HEK293 (cell line): ENCODE results near the gene OR8B4.

Experiments
- CTCF ChIA-PET: fragments of 350-600 bp; formaldehyde crosslinking; extraction: SDS; loops from one replicate; lab custom pipeline; 2021; ENCODE audit warnings: antibody characterized with exemption; lab: Yijun Ruan, JAX
- POLR2A ChIA-PET: fragments of 300-600 bp; formaldehyde crosslinking; extraction: SDS; loops from one replicate; lab custom pipeline; 2020; ENCODE audit warnings: antibody characterized with exemption, inconsistent platforms; lab: Yijun Ruan, JAX
- H3K27ac ChIP-seq: fragments of 200-500 bp; sonication (Bioruptor generic); 2 replicates; pipeline ENCODE4 v1.5.1; 2014; ENCODE audit warnings: low read depth, low read length, control low read depth, inconsistent platforms; ENCODE audit errors: extremely low read depth
- H3K36me3 ChIP-seq, 2 experiments: fragments of 200-500 bp in 1 of 2; sonication (Bioruptor generic) in 1 of 2; 1 replicate in 1 of 2; 2 replicates in 1 of 2; pipeline ENCODE4 v1.5.1; 2014 to 2017; ENCODE audit warnings: inconsistent platforms in 2 of 2, low read length in 2 of 2; ENCODE audit not compliant: control insufficient read depth in 2 of 2, insufficient read depth in 1 of 2
- H3K4me1 ChIP-seq: fragments of 200-500 bp; sonication (Bioruptor generic); 2 replicates; pipeline ENCODE4 v1.5.1; 2014; ENCODE audit warnings: mild to moderate bottlenecking, low read length, inconsistent platforms; ENCODE audit not compliant: control insufficient read depth, insufficient read depth
- H3K4me3 ChIP-seq: 2 replicates; pipeline ENCODE4 v1.5.1; 2011; ENCODE audit warnings: low read depth, mild to moderate bottlenecking, control low read depth, low read length, moderate library complexity
- H3K9me3 ChIP-seq: fragments of 200-500 bp; sonication (Bioruptor generic); 2 replicates; pipeline ENCODE4 v1.5.1; 2014; ENCODE audit warnings: low read depth, low read length, inconsistent platforms; ENCODE audit not compliant: control insufficient read depth, insufficient read depth
- AEBP2 ChIP-seq: fragments of 450-650 bp; formaldehyde crosslinking; IDR thresholded peaks from 2 replicates; pipeline ENCODE4 v1.5.1; 2016; ENCODE audit warnings: missing biosample characterization, missing genetic modification characterization, borderline replicate concordance
- GFI1B ChIP-seq: fragments of 450-650 bp; formaldehyde crosslinking; IDR thresholded peaks from 2 replicates; pipeline ENCODE4 v1.5.1; 2016; ENCODE audit warnings: missing biosample characterization, missing genetic modification characterization
- GLI2 ChIP-seq: fragments of 450-650 bp; formaldehyde crosslinking; IDR thresholded peaks from 2 replicates; pipeline ENCODE4; 2017; ENCODE audit warnings: missing biosample characterization, missing genetic modification characterization, low read depth, borderline replicate concordance
- GLI4 ChIP-seq: fragments of 450-650 bp; formaldehyde crosslinking; IDR thresholded peaks from 2 replicates; pipeline ENCODE4 v1.5.1; 2016; ENCODE audit warnings: missing biosample characterization, missing genetic modification characterization
- KLF10 ChIP-seq: fragments of 450-650 bp; IDR thresholded peaks from 2 replicates; pipeline ENCODE4 v1.5.1; 2018; ENCODE audit warnings: missing biosample characterization, mild to moderate bottlenecking, missing genetic modification characterization
- YY2 ChIP-seq: fragments of 450-650 bp; formaldehyde crosslinking; IDR thresholded peaks from 2 replicates; pipeline ENCODE4 v1.5.1; 2016; ENCODE audit warnings: missing biosample characterization, missing genetic modification characterization
- ZBTB7A ChIP-seq: fragments of 450-650 bp; formaldehyde crosslinking; IDR thresholded peaks from 2 replicates; pipeline ENCODE4 v1.5.1; 2016; ENCODE audit warnings: low read depth, missing biosample characterization, missing genetic modification characterization
- ZFP3 ChIP-seq: fragments of 450-650 bp; formaldehyde crosslinking; IDR thresholded peaks from 2 replicates; pipeline ENCODE4 v1.5.1; 2016; ENCODE audit warnings: low read depth, missing biosample characterization, missing genetic modification characterization
- ZFP69B ChIP-seq: fragments of 450-650 bp; formaldehyde crosslinking; IDR thresholded peaks from 2 replicates; pipeline ENCODE4 v1.5.1; 2016; ENCODE audit warnings: missing biosample characterization, missing genetic modification characterization
- ZIC2 ChIP-seq: fragments of 450-650 bp; formaldehyde crosslinking; IDR thresholded peaks from 2 replicates; pipeline ENCODE4 v1.5.1; 2016; ENCODE audit warnings: missing biosample characterization, missing genetic modification characterization
- ZNF155 ChIP-seq: fragments of 450-650 bp; formaldehyde crosslinking; IDR thresholded peaks from 2 replicates; pipeline ENCODE4 v1.5.1; 2016; ENCODE audit warnings: missing biosample characterization, missing genetic modification characterization
- ZNF184 ChIP-seq: fragments of 450-650 bp; IDR thresholded peaks from 2 replicates; pipeline ENCODE4 v1.5.1; 2018; ENCODE audit warnings: missing biosample characterization, mild to moderate bottlenecking, missing genetic modification characterization
- ZNF223 ChIP-seq: fragments of 450-650 bp; formaldehyde crosslinking; IDR thresholded peaks from 2 replicates; pipeline ENCODE4 v1.5.1; 2016; ENCODE audit warnings: missing biosample characterization, missing genetic modification characterization
- ZNF248 ChIP-seq: fragments of 450-650 bp; formaldehyde crosslinking; IDR thresholded peaks from 2 replicates; pipeline ENCODE4 v1.5.1; 2017; ENCODE audit warnings: missing biosample characterization, missing genetic modification characterization
- ZNF292 ChIP-seq: fragments of 450-650 bp; formaldehyde crosslinking; IDR thresholded peaks from 2 replicates; pipeline ENCODE4 v1.5.1; 2016; ENCODE audit warnings: low read depth, missing biosample characterization, missing genetic modification characterization, borderline replicate concordance
- ZNF302 ChIP-seq: fragments of 450-650 bp; formaldehyde crosslinking; IDR thresholded peaks from 2 replicates; pipeline ENCODE4 v1.5.1; 2016; ENCODE audit warnings: missing biosample characterization, missing genetic modification characterization, low read depth
- ZNF335 ChIP-seq: fragments of 450-650 bp; formaldehyde crosslinking; conservative IDR thresholded peaks from 2 replicates; pipeline ENCODE4 v1.5.1; 2016; ENCODE audit warnings: missing biosample characterization, missing genetic modification characterization
- ZNF354C ChIP-seq: fragments of 450-650 bp; formaldehyde crosslinking; IDR thresholded peaks from 2 replicates; pipeline ENCODE4 v1.5.1; 2016; ENCODE audit warnings: missing biosample characterization, missing genetic modification characterization, low read depth, borderline replicate concordance
- ZNF37A ChIP-seq: fragments of 450-650 bp; IDR thresholded peaks from 2 replicates; pipeline ENCODE4 v1.5.1; 2018; ENCODE audit warnings: missing biosample characterization, missing genetic modification characterization
- ZNF394 ChIP-seq: fragments of 450-650 bp; formaldehyde crosslinking; IDR thresholded peaks from 2 replicates; pipeline ENCODE4 v1.5.1; 2016; ENCODE audit warnings: missing biosample characterization, missing genetic modification characterization, mild to moderate bottlenecking, moderate library complexity, borderline replicate concordance
- ZNF449 ChIP-seq: fragments of 450-650 bp; formaldehyde crosslinking; IDR thresholded peaks from 2 replicates; pipeline ENCODE4 v1.5.1; 2017; ENCODE audit warnings: missing biosample characterization, mild to moderate bottlenecking, missing genetic modification characterization, moderate library complexity
- ZNF473 ChIP-seq: fragments of 450-650 bp; formaldehyde crosslinking; IDR thresholded peaks from 2 replicates; pipeline ENCODE4 v1.5.1; 2017; ENCODE audit warnings: missing biosample characterization, missing genetic modification characterization
- ZNF501 ChIP-seq: fragments of 450-650 bp; formaldehyde crosslinking; IDR thresholded peaks from 2 replicates; pipeline ENCODE4 v1.5.1; 2016; ENCODE audit warnings: missing biosample characterization, missing genetic modification characterization
- ZNF555 ChIP-seq: fragments of 450-650 bp; formaldehyde crosslinking; conservative IDR thresholded peaks from 2 replicates; pipeline ENCODE4 v1.5.1; 2017; ENCODE audit warnings: missing biosample characterization, mild to moderate bottlenecking, missing genetic modification characterization, inconsistent platforms
- ZNF76 ChIP-seq: fragments of 450-650 bp; formaldehyde crosslinking; IDR thresholded peaks from 2 replicates; pipeline ENCODE4; 2016; ENCODE audit warnings: low read depth, missing biosample characterization, missing genetic modification characterization, borderline replicate concordance
- ZSCAN16 ChIP-seq: fragments of 450-650 bp; formaldehyde crosslinking; IDR thresholded peaks from 2 replicates; pipeline ENCODE4 v1.5.1; 2016; ENCODE audit warnings: missing biosample characterization, missing genetic modification characterization
- ZSCAN5A ChIP-seq: fragments of 450-650 bp; formaldehyde crosslinking; IDR thresholded peaks from 2 replicates; pipeline ENCODE4 v1.5.1; 2016; ENCODE audit warnings: missing biosample characterization, missing genetic modification characterization
- TF ChIP-seq, protein P1 (sequence below): fragments of 450-650 bp; formaldehyde crosslinking; IDR thresholded peaks from 2 replicates; pipeline ENCODE4 v1.5.1; 2016; ENCODE audit warnings: missing biosample characterization, missing genetic modification characterization

Gene OR8B4

GRCh38 chr11:124467381-124467927 is 42.8 kb upstream of the OR8B4 start:
- H3K36me3 ChIP-seq: no peaks in the 10 kb centered on the region
- no peak overlapping the region for H3K4me3 ChIP-seq
- ChIA-PET POLR2A (no interaction called here), CTCF (interaction anchor here (0.5 to 3.5 kb wide), 2 partner anchors 65 to 1407 kb away, joined by 3 to 11 read pairs; no protein-coding TSS in a partner anchor)
- no peaks in the 10 kb centered on the region for H3K4me1 ChIP-seq
- no peaks in the 10 kb centered on the region for H3K9me3 ChIP-seq
- TF ChIP-seq ZFP3 (tag by site-specific recombination): no peak
- TF ChIP-seq GFI1B (tag by site-specific recombination): no peak
- TF ChIP-seq, protein P1, sequence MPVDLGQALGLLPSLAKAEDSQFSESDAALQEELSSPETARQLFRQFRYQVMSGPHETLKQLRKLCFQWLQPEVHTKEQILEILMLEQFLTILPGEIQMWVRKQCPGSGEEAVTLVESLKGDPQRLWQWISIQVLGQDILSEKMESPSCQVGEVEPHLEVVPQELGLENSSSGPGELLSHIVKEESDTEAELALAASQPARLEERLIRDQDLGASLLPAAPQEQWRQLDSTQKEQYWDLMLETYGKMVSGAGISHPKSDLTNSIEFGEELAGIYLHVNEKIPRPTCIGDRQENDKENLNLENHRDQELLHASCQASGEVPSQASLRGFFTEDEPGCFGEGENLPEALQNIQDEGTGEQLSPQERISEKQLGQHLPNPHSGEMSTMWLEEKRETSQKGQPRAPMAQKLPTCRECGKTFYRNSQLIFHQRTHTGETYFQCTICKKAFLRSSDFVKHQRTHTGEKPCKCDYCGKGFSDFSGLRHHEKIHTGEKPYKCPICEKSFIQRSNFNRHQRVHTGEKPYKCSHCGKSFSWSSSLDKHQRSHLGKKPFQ (tag by site-specific recombination): no peak
- no peak for TF ChIP-seq ZNF473
- TF ChIP-seq ZIC2: no peak
- TF ChIP-seq ZNF184 (tag by site-specific recombination): no peak
- TF ChIP-seq ZSCAN5A: no peak
- no peak for TF ChIP-seq ZSCAN16 (tag by site-specific recombination)
- TF ChIP-seq KLF10: no peak
- TF ChIP-seq ZNF302 (tag by site-specific recombination): no peak
- TF ChIP-seq ZFP69B: no peak
- TF ChIP-seq ZNF449 (tag by site-specific recombination): no peak
- no peak for TF ChIP-seq ZNF555
- H3K27ac ChIP-seq: no peak overlapping the region

DNA sequence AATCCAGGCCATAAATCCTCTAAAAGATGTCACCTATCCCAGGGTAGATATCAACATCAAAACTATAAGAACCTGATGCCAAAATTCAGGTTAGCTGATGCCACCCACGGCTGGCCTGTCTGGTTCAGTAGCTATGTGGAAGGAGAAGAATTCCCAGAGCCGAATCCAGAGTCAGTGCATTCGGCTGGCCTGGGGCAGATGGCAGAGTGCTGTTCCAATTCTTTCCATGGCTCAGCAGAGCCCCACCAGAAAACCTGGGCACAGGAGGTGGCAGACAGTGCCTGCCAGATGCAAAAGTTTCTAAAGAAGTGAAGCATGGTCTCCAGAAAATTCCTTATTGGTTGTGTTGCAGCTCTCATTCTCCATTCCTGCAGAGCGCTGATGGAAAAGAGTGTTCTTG is 40.7 kb upstream of the OR8B4 start:
- Histone ChIP-seq H3K4me3 (no peak overlapping the region), H3K27ac (no peak overlapping the region), H3K4me1 (no peaks in the 10 kb centered on the region), H3K9me3 (no peaks in the 10 kb centered on the region), H3K36me3 (no peaks in the 10 kb centered on the region)
- CTCF ChIA-PET: no interaction called here
- TF ChIP-seq ZNF248 (no peak), ZNF76 (no peak), ZNF354C (tag by site-specific recombination) (no peak), GLI4 (tag by site-specific recombination) (no peak), YY2 (tag by site-specific recombination) (no peak), ZNF394 (tag by site-specific recombination) (no peak), ZNF302 (tag by site-specific recombination) (no peak), ZNF335 (tag by site-specific recombination) (no peak), ZNF501 (tag by site-specific recombination) (no peak), AEBP2 (no peak), ZNF155 (no peak), ZNF555 (no peak), ZNF223 (no peak), GLI2 (tag by site-specific recombination) (no peak), ZBTB7A (tag by site-specific recombination) (no peak), ZNF37A (no peak), ZNF292 (tag by site-specific recombination) (no peak)
- POLR2A ChIA-PET: no interaction called here
